NCI-H748 (cell line): ENCODE measurements around the gene TEFM.
"Not testable (repeated sequence)": the region's sequence is repeated elsewhere in the genome, so short reads cannot be mapped to it uniquely, and the experiment has no call there.

Experiments
- DNase-seq: peaks from one replicate; lab custom pipeline; 2025; ENCODE audit not compliant: unreplicated experiment; lab: John Stamatoyannopoulos, UW

Gene TEFM

GRCh38 chr17:30921544-30922196 lies 15.6 kb upstream of the TEFM start, which contains the start of gene ADAP2:
Gene ADAP2 (plus strand): TSS chr17:30921945. CDS start chr17:30922015, 70 bp downstream.
- DNase-seq: peak; percentile 62

GRCh38 chr17:30920683-30921543 lies 14.9 kb upstream of the TEFM start:
- DNase-seq: no peak

GRCh38 chr17:30920282-30920681 lies 14.2 kb upstream of the TEFM start:
- no peak for DNase-seq

- no peak for DNase-seq
Measured at GRCh38 chr17:30917050-30917449, 11.0 kb upstream of the TEFM start.

GRCh38 chr17:30915833-30916611 lies 10.0 kb upstream of the TEFM start:
- DNase-seq: no peak

GRCh38 chr17:30913955-30914354 lies 7.9 kb upstream of the TEFM start:
- no peak for DNase-seq

GRCh38 chr17:30910151-30910550 lies 4.1 kb upstream of the TEFM start:
- DNase-seq: not testable (repeated sequence)

- DNase-seq: no peak
Measured at GRCh38 chr17:30908717-30909420, 2.8 kb upstream of the TEFM start.

- peak; percentile 44 for DNase-seq
Measured at GRCh38 chr17:30905742-30906100, 317 bp downstream of the TEFM start.

- no peak for DNase-seq
Measured at GRCh38 chr17:30897311-30897710, 8.7 kb downstream of the TEFM start.

GRCh38 chr17:30894236-30894635 lies 11.8 kb downstream of the TEFM start:
- DNase-seq: no peak

- DNase-seq: no peak
Measured at GRCh38 chr17:30886187-30886586, 19.9 kb downstream of the TEFM start.

GRCh38 chr17:30869005-30869404 lies 37.0 kb downstream of the TEFM start:
- DNase-seq: no peak

GRCh38 chr17:30864636-30865035 lies 41.4 kb downstream of the TEFM start:
- no peak for DNase-seq

GRCh38 chr17:30858556-30859250 lies 47.3 kb downstream of the TEFM start:
- DNase-seq: no peak

- DNase-seq: no peak
Measured at GRCh38 chr17:30854146-30854545, 51.9 kb downstream of the TEFM start.
